ENCODE data around the gene VAV3. TPM values are rescaled to one million over a fixed set of nuclear protein-coding genes. Genes with fewer than 3 reads are reported as not detected.

The VAV3 gene
- total RNA-seq, 4 donors from 2014 or later: 117 to 239 (median 135) TPM

- peaks cover 19% of the 10 kb centered on the region for H3K4me1 ChIP-seq
- no peak overlapping the region for H3K27ac ChIP-seq
- H3K9me3 ChIP-seq: no peaks in the 10 kb centered on the region
- H3K27me3 ChIP-seq: no peaks in the 10 kb centered on the region
- WGBS: 93% methylated on average over 2 of the region's 2 CpGs
- TF ChIP-seq POLR2AphosphoS5 (IDR thresholded peaks at IDR 0.05): no peak
- TF ChIP-seq EP300 (IDR thresholded peaks at IDR 0.05): no peak
- TF ChIP-seq CTCF (IDR thresholded peaks at IDR 0.05): no peak
- TF ChIP-seq POLR2A (IDR thresholded peaks at IDR 0.05): no peak
- H3K36me3 ChIP-seq: no peaks in the 10 kb centered on the region
- DNase-seq (ENCODE audit: low spot score in 2 of 2): no peak
- H3K4me3 ChIP-seq: no peak overlapping the region
Measured at GRCh38 chr1:107787299-107787698, 177.7 kb downstream of the VAV3 start.

- Histone ChIP-seq H3K27me3 (no peaks in the 10 kb centered on the region), H3K4me1 (peaks cover 24% of the 10 kb centered on the region), H3K27ac (no peak overlapping the region), H3K4me3 (peak overlapping the region; percentile 16), H3K9me3 (no peaks in the 10 kb centered on the region), H3K36me3 (no peaks in the 10 kb centered on the region)
- TF ChIP-seq EP300 (IDR thresholded peaks at IDR 0.05) (no peak), CTCF (IDR thresholded peaks at IDR 0.05) (no peak), POLR2A (IDR thresholded peaks at IDR 0.05) (no peak), POLR2AphosphoS5 (IDR thresholded peaks at IDR 0.05) (no peak)
- no peak for DNase-seq (ENCODE audit: low spot score in 2 of 2)
- WGBS: 76% methylated on average over 5 of the region's 5 CpGs
Measured at GRCh38 chr1:107786203-107786845, 178.7 kb downstream of the VAV3 start.

GRCh38 chr1:107785496-107786202 lies 179.3 kb downstream of the VAV3 start:
- DNase-seq (ENCODE audit: low spot score in 2 of 2): no peak
- H3K27ac ChIP-seq: no peak overlapping the region
- WGBS: 92% methylated on average over 3 of the region's 3 CpGs

GRCh38 chr1:107782217-107782845 lies 182.6 kb downstream of the VAV3 start:
- no peaks in the 10 kb centered on the region for H3K9me3 ChIP-seq
- H3K27ac ChIP-seq: no peak overlapping the region
- WGBS: 52% methylated on average over 6 of the region's 6 CpGs
- no peaks in the 10 kb centered on the region for H3K36me3 ChIP-seq
- no peak for DNase-seq (ENCODE audit: low spot score in 2 of 2)
- H3K4me1 ChIP-seq: peaks cover 12% of the 10 kb centered on the region
- no peaks in the 10 kb centered on the region for H3K27me3 ChIP-seq
- no peak overlapping the region for H3K4me3 ChIP-seq
- TF ChIP-seq EP300 (IDR thresholded peaks at IDR 0.05) (no peak), CTCF (IDR thresholded peaks at IDR 0.05) (peak; percentile 39 to 77)

More at GRCh38 chr1:107785496-107786202, 179.3 kb downstream of the VAV3 start:
- Histone ChIP-seq H3K4me3 (peak overlapping the region; percentile 16), H3K27me3 (no peaks in the 10 kb centered on the region), H3K36me3 (no peaks in the 10 kb centered on the region), H3K9me3 (no peaks in the 10 kb centered on the region), H3K4me1 (peaks cover 24% of the 10 kb centered on the region)
- TF ChIP-seq CTCF (IDR thresholded peaks at IDR 0.05) (no peak), POLR2A (IDR thresholded peaks at IDR 0.05) (no peak), POLR2AphosphoS5 (IDR thresholded peaks at IDR 0.05) (no peak), EP300 (IDR thresholded peaks at IDR 0.05) (no peak)

GRCh38 chr1:107781245-107781644 lies 183.7 kb downstream of the VAV3 start:
- H3K27ac ChIP-seq: no peak overlapping the region
- no peak for TF ChIP-seq POLR2A (IDR thresholded peaks at IDR 0.05)
- no peak for TF ChIP-seq CTCF (IDR thresholded peaks at IDR 0.05)
- no peak for TF ChIP-seq POLR2AphosphoS5 (IDR thresholded peaks at IDR 0.05)
- no peak for TF ChIP-seq EP300 (IDR thresholded peaks at IDR 0.05)
- H3K27me3 ChIP-seq: no peaks in the 10 kb centered on the region
- H3K4me1 ChIP-seq: peaks cover 11% of the 10 kb centered on the region
- 81% methylated on average over 2 of the region's 2 CpGs for WGBS
- no peaks in the 10 kb centered on the region for H3K36me3 ChIP-seq
- H3K9me3 ChIP-seq: no peaks in the 10 kb centered on the region
- no peak overlapping the region for H3K4me3 ChIP-seq
- no peak for DNase-seq (ENCODE audit: low spot score in 2 of 2)
